Activated naive CD8-positive, alpha-beta T cell (primary cell): Measurements from ENCODE around the gene SCYGR1.

Experiments used
- H3K27ac Mint-ChIP-seq: one replicate; pipeline ENCODE4 v1.8.0; 2021; ENCODE audit warnings: mixed read lengths
- H3K27me3 Mint-ChIP-seq: one replicate; pipeline ENCODE4 v1.8.0; 2021; ENCODE audit warnings: mixed read lengths
- H3K36me3 Mint-ChIP-seq: one replicate; pipeline ENCODE4 v1.8.0; 2021; ENCODE audit warnings: mixed read lengths
- H3K4me1 Mint-ChIP-seq: one replicate; pipeline ENCODE4 v1.8.0; 2021; ENCODE audit warnings: low read depth, mixed read lengths
- H3K4me3 Mint-ChIP-seq: one replicate; pipeline ENCODE4 v1.8.0; 2021; ENCODE audit warnings: mild to moderate bottlenecking, mixed read lengths
- H3K9me3 Mint-ChIP-seq: one replicate; pipeline ENCODE4 v1.8.0; 2021; ENCODE audit warnings: low read depth, mixed read lengths

The SCYGR1 gene

GRCh38 chr2:227411320-227411989 is 23.7 kb upstream of the SCYGR1 start:
- peak overlapping the region; percentile 97 for H3K27ac Mint-ChIP-seq
- H3K27me3 Mint-ChIP-seq: no peaks in the 10 kb centered on the region
- peaks cover 4% of the 10 kb centered on the region for H3K36me3 Mint-ChIP-seq
- peak overlapping the region; percentile 78 for H3K4me3 Mint-ChIP-seq
- no peaks in the 10 kb centered on the region for H3K9me3 Mint-ChIP-seq
- peaks cover 68% of the 10 kb centered on the region for H3K4me1 Mint-ChIP-seq

GRCh38 chr2:227410191-227410590 is 22.4 kb upstream of the SCYGR1 start:
- peaks cover 4% of the 10 kb centered on the region for H3K36me3 Mint-ChIP-seq
- no peak overlapping the region for H3K4me3 Mint-ChIP-seq
- H3K9me3 Mint-ChIP-seq: no peaks in the 10 kb centered on the region
- H3K4me1 Mint-ChIP-seq: peaks cover 71% of the 10 kb centered on the region
- H3K27ac Mint-ChIP-seq: peak overlapping the region; percentile 41
- no peaks in the 10 kb centered on the region for H3K27me3 Mint-ChIP-seq

- Mint-ChIP-seq H3K27me3 (no peaks in the 10 kb centered on the region), H3K4me1 (peaks cover 71% of the 10 kb centered on the region), H3K9me3 (no peaks in the 10 kb centered on the region), H3K27ac (peak overlapping the region; percentile 8), H3K4me3 (no peak overlapping the region), H3K36me3 (no peaks in the 10 kb centered on the region)
Measured at GRCh38 chr2:227407591-227408151, 19.9 kb upstream of the SCYGR1 start.

GRCh38 chr2:227406177-227407031 is 18.7 kb upstream of the SCYGR1 start:
- H3K4me3 Mint-ChIP-seq: peak overlapping the region; percentile 43
- H3K9me3 Mint-ChIP-seq: no peaks in the 10 kb centered on the region
- H3K27me3 Mint-ChIP-seq: no peaks in the 10 kb centered on the region
- no peaks in the 10 kb centered on the region for H3K36me3 Mint-ChIP-seq
- H3K27ac Mint-ChIP-seq: peak overlapping the region; percentile 61
- H3K4me1 Mint-ChIP-seq: peaks cover 65% of the 10 kb centered on the region

GRCh38 chr2:227404585-227405271 is 17.0 kb upstream of the SCYGR1 start:
- no peaks in the 10 kb centered on the region for H3K9me3 Mint-ChIP-seq

GRCh38 chr2:227402959-227403358 is 15.2 kb upstream of the SCYGR1 start:
- H3K27me3 Mint-ChIP-seq: no peaks in the 10 kb centered on the region
- peaks cover 53% of the 10 kb centered on the region for H3K4me1 Mint-ChIP-seq
- no peak overlapping the region for H3K4me3 Mint-ChIP-seq
- H3K36me3 Mint-ChIP-seq: no peaks in the 10 kb centered on the region
- no peaks in the 10 kb centered on the region for H3K9me3 Mint-ChIP-seq
- no peak overlapping the region for H3K27ac Mint-ChIP-seq

More at GRCh38 chr2:227404585-227405271, 17.0 kb upstream of the SCYGR1 start:
- no peaks in the 10 kb centered on the region for H3K36me3 Mint-ChIP-seq
- no peaks in the 10 kb centered on the region for H3K27me3 Mint-ChIP-seq
- peak overlapping the region; percentile 50 for H3K27ac Mint-ChIP-seq
- no peak overlapping the region for H3K4me3 Mint-ChIP-seq
- peaks cover 51% of the 10 kb centered on the region for H3K4me1 Mint-ChIP-seq

GRCh38 chr2:227402321-227402720 is 14.6 kb upstream of the SCYGR1 start:
- Mint-ChIP-seq H3K4me3 (no peak overlapping the region), H3K36me3 (no peaks in the 10 kb centered on the region), H3K9me3 (no peaks in the 10 kb centered on the region), H3K27ac (no peak overlapping the region), H3K4me1 (peaks cover 52% of the 10 kb centered on the region), H3K27me3 (no peaks in the 10 kb centered on the region)

- H3K27ac Mint-ChIP-seq: no peak overlapping the region
- H3K4me3 Mint-ChIP-seq: no peak overlapping the region
- no peaks in the 10 kb centered on the region for H3K27me3 Mint-ChIP-seq
- no peaks in the 10 kb centered on the region for H3K36me3 Mint-ChIP-seq
- H3K4me1 Mint-ChIP-seq: peaks cover 48% of the 10 kb centered on the region
- no peaks in the 10 kb centered on the region for H3K9me3 Mint-ChIP-seq
Measured at GRCh38 chr2:227401550-227401949, 13.8 kb upstream of the SCYGR1 start.

GRCh38 chr2:227398684-227399670 is 11.2 kb upstream of the SCYGR1 start:
- Mint-ChIP-seq H3K4me3 (no peak overlapping the region), H3K36me3 (no peaks in the 10 kb centered on the region), H3K4me1 (peaks cover 25% of the 10 kb centered on the region), H3K27me3 (no peaks in the 10 kb centered on the region), H3K27ac (no peak overlapping the region), H3K9me3 (no peaks in the 10 kb centered on the region)

- Mint-ChIP-seq H3K27me3 (no peaks in the 10 kb centered on the region), H3K27ac (peak overlapping the region; percentile 19)
Measured at GRCh38 chr2:227397562-227397961, 9.8 kb upstream of the SCYGR1 start.

GRCh38 chr2:227395556-227395955 is 7.8 kb upstream of the SCYGR1 start:
- Mint-ChIP-seq H3K36me3 (no peaks in the 10 kb centered on the region), H3K27me3 (no peaks in the 10 kb centered on the region), H3K9me3 (no peaks in the 10 kb centered on the region), H3K4me3 (no peak overlapping the region), H3K27ac (no peak overlapping the region), H3K4me1 (peaks cover 11% of the 10 kb centered on the region)

More at GRCh38 chr2:227397562-227397961, 9.8 kb upstream of the SCYGR1 start:
- Mint-ChIP-seq H3K9me3 (no peaks in the 10 kb centered on the region), H3K4me3 (no peak overlapping the region), H3K4me1 (peaks cover 17% of the 10 kb centered on the region), H3K36me3 (no peaks in the 10 kb centered on the region)

GRCh38 chr2:227394401-227394800 is 6.7 kb upstream of the SCYGR1 start:
- no peak overlapping the region for H3K4me3 Mint-ChIP-seq
- H3K27me3 Mint-ChIP-seq: no peaks in the 10 kb centered on the region
- peaks cover 11% of the 10 kb centered on the region for H3K4me1 Mint-ChIP-seq
- no peaks in the 10 kb centered on the region for H3K36me3 Mint-ChIP-seq
- no peaks in the 10 kb centered on the region for H3K9me3 Mint-ChIP-seq
- no peak overlapping the region for H3K27ac Mint-ChIP-seq

GRCh38 chr2:227390468-227391256 is 2.9 kb upstream of the SCYGR1 start:
- peaks cover 10% of the 10 kb centered on the region for H3K4me1 Mint-ChIP-seq
- no peak overlapping the region for H3K27ac Mint-ChIP-seq
- no peaks in the 10 kb centered on the region for H3K9me3 Mint-ChIP-seq
- no peaks in the 10 kb centered on the region for H3K27me3 Mint-ChIP-seq
- no peaks in the 10 kb centered on the region for H3K36me3 Mint-ChIP-seq
- H3K4me3 Mint-ChIP-seq: no peak overlapping the region
